GM18507 (cell line): ENCODE data around the gene CISTR.

Source experiments
- DNase-seq: peaks from one replicate; pipeline ENCODE4 v3.0.0; 2011; ENCODE audit warnings: low read depth; ENCODE audit not compliant: insufficient read length; ENCODE audit errors: extremely low spot score
- FAIRE-seq: peaks from 2 replicates; lab custom pipeline; 2011; peaks lifted over from hg19 to GRCh38; lab: Jason Lieb, UNC

The CISTR gene

DNA sequence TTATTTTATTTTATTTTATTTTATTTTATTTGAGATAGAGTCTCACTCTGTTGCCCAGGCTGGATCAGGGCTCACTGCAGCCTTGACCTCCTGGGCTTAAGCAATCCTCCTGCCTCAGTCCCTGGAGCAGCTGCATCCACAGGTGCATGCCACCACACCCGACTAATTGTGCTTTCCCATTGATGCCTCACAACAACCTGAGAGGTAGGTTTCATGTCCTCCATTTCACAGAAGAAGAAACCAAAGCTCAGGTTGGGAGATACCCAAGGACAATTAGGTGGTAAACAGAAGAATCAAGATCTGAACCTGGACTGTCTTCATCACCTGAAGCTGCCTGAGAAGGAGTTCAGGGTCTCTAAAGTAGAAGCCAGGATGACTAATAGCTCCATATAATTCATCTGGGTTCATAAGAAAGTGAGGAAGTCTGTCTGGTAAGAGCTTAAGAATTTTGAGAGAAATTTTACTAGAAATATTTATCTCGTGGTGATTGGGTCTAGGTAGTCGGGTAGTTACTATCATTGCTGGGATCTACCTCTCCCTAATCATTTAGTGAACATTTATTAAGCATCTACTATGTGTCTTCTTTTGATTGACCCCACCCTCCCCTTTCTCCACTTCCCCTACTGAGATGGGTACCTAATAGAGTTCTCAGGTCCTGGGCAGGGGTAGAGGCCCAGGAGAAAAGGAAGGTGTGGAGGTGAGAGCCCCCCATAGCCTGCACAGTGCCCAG, 52.7 kb downstream of the CISTR start:
- no peak for FAIRE-seq
- no peak for DNase-seq

DNA sequence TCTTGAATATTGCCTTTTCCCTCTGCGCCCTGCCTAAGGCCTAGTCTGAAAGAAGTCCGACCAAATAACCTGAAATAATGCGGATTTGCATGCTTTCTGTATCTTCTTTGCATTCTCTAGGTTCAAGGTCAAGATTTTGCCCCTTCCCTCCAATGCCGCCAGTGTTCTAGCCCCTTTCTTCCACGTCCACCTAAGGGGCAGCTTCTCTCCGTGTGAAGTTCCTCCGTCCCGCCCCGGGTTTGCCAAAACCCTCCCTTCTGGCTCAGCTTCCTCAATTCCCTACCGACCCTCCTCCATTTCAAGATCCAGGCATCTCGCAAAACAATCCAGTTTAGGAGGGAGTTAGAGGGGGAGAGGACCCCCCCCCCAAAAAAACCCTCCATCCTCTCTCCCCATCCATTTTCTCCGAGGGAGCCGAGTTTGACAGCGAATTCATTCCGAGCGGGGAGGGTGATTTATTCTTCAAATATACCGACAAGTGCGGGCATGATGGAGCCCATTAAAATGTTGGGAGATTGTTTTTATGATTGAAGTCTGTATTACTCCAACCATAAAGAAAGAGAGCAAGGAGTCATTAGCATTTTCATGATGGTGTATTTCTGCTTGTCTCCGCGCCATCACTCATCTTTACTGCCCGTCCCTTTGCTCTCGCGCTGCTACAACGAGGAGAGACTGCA, 55.0 kb downstream of the CISTR start:
- DNase-seq (no peak), FAIRE-seq (no peak)
